HUES48 (cell line): ENCODE data around the gene RIOX2.
"Not testable (repeated sequence)": the region's sequence is repeated elsewhere in the genome, so short reads cannot be mapped to it uniquely, and the experiment has no call there.

Experiments used
- H3K27ac ChIP-seq: one replicate; pipeline ENCODE4 v1.7.0; 2013; ENCODE audit warnings: low read depth, low read length, inconsistent platforms
- H3K27me3 ChIP-seq: 2 replicates; pipeline ENCODE4 v1.6.1; 2013; ENCODE audit warnings: mild to moderate bottlenecking, low read length; ENCODE audit not compliant: control insufficient read depth, insufficient read depth
- H3K36me3 ChIP-seq: 2 replicates; pipeline ENCODE4 v1.6.1; 2013; ENCODE audit warnings: low read length; ENCODE audit not compliant: control insufficient read depth, insufficient read depth
- H3K4me1 ChIP-seq: 2 replicates; pipeline ENCODE4 v1.6.1; 2013; ENCODE audit warnings: mild to moderate bottlenecking, low read length; ENCODE audit not compliant: control insufficient read depth, insufficient read depth
- H3K4me3 ChIP-seq: 2 replicates; pipeline ENCODE4 v1.5.1; 2013; ENCODE audit warnings: mild to moderate bottlenecking, low read depth, low read length
- H3K9ac ChIP-seq: 2 replicates; pipeline ENCODE4 v1.6.1; 2013; ENCODE audit warnings: mild to moderate bottlenecking, low read depth, low read length, moderate library complexity
- H3K9me3 ChIP-seq: 2 replicates; pipeline ENCODE4 v1.6.1; 2013; ENCODE audit warnings: low read length; ENCODE audit not compliant: control insufficient read depth, insufficient read depth

The RIOX2 gene

DNA sequence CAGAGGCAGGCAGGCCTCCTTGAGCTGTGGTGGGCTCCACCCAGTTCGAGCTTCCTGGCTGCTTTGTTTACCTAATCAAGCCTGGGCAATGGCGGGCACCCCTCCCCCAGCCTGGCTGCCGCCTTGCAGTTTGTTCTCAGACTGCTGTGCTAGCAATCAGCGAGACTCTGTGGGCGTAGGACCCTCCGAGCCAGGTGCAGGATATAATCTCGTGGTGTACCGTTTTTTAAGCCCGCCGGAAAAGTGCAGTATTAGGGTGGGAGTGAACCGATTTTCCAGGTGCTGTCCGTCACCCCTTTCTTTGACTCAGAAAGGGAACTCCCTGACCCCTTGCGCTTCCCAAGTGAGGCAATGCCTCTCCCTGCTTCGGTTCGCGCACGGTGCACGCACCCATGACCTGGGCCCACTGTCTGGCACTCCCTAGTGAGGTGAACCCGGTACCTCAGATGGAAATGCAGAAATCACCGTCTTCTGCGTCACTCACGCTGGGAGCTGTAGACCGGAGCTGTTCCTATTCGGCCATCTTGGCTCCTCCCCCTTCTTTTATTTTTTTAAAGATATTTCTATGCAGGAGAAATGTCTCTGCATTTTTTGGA lies 61.9 kb downstream of the RIOX2 start:
- not testable (repeated sequence) for H3K9ac ChIP-seq, H3K27me3 ChIP-seq

DNA sequence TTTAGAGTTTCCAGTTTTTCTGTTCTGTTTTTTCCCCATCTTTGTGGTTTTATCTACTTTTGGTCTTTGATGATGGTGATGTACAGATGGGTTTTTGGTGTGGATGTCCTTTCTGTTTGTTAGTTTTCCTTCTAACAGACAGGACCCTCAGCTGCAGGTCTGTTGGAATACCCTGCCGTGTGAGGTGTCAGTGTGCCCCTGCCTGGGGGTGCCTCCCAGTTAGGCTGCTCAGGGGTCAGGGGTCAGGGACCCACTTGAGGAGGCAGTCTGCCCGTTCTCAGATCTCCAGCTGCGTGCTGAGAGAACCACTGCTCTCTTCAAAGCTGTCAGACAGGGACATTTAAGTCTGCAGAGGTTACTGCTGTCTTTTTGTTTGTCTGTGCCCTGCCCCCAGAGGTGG lies 62.4 kb downstream of the RIOX2 start:
- H3K36me3 ChIP-seq, H3K4me3 ChIP-seq, H3K27ac ChIP-seq, H3K27me3 ChIP-seq, H3K9me3 ChIP-seq, H3K4me1 ChIP-seq, H3K9ac ChIP-seq: not testable (repeated sequence)

More for the DNA sequence above, 61.9 kb downstream of the RIOX2 start:
- H3K9me3 ChIP-seq, H3K4me1 ChIP-seq, H3K4me3 ChIP-seq, H3K36me3 ChIP-seq: not testable (repeated sequence)
- H3K27ac ChIP-seq, result peak overlapping the region; percentile 26

DNA sequence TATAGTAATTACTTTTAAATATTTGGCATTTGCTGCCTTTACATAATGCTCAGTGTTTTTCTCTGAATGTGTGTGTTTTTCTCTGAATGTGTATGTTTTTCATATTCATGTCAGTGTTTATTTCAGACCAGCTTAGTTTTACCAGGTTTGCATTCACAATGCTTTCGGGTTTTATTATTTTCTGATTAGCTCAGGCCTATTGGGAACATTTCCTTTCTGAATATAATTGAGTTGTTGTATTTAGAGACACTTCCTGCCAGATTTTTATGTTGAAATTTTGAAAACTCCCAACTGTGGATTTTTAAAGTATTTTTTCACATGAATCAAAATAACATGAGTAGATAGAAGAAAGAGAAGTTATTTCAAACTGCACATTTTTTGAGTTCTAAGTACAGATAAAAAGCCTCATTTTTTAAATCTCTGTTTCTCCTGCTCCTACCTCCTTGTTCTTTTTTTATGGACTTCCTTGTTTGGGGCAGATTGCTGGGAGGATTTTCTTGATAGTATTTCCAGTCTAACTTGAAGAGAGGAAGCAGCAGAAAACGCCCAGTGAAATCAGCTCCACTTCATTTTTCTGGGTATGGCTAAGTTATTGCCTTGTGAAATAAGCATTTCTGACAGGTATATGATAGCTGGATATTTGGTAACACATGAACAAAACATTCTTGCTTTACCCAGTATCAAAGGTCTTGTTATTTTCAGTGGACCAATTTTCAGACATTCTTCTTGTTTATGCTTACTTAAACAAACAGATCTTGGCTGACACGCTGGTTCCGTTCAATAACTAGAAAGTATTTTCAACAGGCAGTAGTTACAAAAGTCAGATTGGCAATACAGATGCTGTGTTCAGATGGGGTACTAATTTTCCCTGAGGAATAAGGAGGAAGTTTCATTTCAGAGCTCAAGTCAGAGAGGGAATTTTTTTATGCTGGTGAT lies 70.7 kb downstream of the RIOX2 start:
- Histone ChIP-seq H3K9me3 (no peaks in the 10 kb centered on the region), H3K4me1 (peaks cover 10% of the 10 kb centered on the region), H3K9ac (no peak overlapping the region)

DNA sequence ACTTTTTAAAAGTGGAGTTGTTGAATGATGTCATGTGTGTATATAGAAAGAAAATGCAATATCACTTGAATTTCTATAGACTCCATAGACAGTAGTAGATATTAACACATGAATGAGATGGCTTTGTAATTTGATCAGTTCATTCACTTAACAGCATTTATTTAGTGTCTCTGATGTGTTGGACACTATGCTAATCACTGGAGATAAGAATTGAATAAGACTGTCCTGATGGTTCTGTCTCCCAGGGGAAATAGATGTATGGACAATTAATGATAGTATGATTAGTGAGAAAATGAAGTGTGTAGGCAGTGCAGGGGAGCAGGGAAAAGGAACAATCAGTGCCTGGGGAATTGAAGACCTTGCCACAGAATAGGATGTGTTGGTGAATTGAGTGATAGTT lies 72.9 kb downstream of the RIOX2 start:
- H3K4me3 ChIP-seq, result no peak overlapping the region
- H3K27ac ChIP-seq, result no peak overlapping the region
- no peaks in the 10 kb centered on the region; the same call in 1 of the 2 replicates for H3K36me3 ChIP-seq
- H3K9ac ChIP-seq, result no peak overlapping the region
- H3K4me1 ChIP-seq, result peaks cover 29% of the 10 kb centered on the region
- no peaks in the 10 kb centered on the region for H3K9me3 ChIP-seq
- H3K27me3 ChIP-seq, result no peaks in the 10 kb centered on the region

More for the DNA sequence above, 70.7 kb downstream of the RIOX2 start:
- Histone ChIP-seq H3K4me3 (no peak overlapping the region), H3K36me3 (no peaks in the 10 kb centered on the region; the same call in 1 of the 2 replicates), H3K27me3 (no peaks in the 10 kb centered on the region), H3K27ac (no peak overlapping the region)

DNA sequence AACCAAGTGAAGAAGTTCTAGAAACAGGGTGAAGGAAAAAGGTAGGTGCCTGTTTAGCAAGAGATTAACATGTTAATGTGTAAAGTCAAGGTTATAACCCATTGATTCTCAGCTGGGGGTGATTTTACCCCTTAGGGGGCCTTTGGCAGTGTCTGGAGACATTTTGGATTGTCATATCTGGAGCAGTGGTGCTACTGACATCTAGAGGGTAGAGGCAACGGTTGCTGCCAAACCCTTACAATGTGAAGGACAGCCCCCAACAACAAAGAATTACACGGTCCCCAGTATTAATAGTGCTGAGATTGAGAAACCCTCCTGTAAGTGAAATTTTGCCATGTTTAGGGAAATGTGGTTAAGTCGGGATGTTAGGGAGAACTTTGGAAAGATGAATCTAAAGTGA lies 75.7 kb downstream of the RIOX2 start:
- Histone ChIP-seq H3K27ac (peak overlapping the region; percentile 17), H3K9ac (no peak overlapping the region), H3K27me3 (no peaks in the 10 kb centered on the region), H3K36me3 (no peaks in the 10 kb centered on the region; the same call in 1 of the 2 replicates), H3K9me3 (no peaks in the 10 kb centered on the region), H3K4me3 (no peak overlapping the region), H3K4me1 (peaks cover 32% of the 10 kb centered on the region)

DNA sequence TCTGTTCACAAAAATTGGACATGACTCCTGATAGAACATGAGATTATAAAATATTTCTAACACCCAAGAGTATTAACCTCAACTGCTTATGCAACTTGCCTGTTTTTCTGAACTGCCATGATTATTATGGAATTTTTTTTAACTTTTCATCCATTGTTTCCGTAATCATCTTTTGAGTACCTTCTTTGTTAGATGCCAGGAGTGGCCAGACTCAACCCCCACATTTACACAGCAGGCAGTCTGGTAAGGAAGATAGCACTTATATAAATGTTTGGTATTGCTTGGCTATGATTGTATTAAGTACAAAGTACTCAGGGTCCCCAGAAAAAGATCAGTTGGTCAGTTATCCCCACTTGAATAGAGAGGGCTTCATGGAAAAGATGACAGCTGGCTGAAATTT lies 76.1 kb downstream of the RIOX2 start:
- peak overlapping the region; percentile 49 for H3K27ac ChIP-seq
- no peaks in the 10 kb centered on the region; the same call in 1 of the 2 replicates for H3K36me3 ChIP-seq
- H3K9ac ChIP-seq, result no peak overlapping the region
- H3K9me3 ChIP-seq, result no peaks in the 10 kb centered on the region
- no peaks in the 10 kb centered on the region for H3K27me3 ChIP-seq
- no peak overlapping the region for H3K4me3 ChIP-seq
- peaks cover 32% of the 10 kb centered on the region for H3K4me1 ChIP-seq

DNA sequence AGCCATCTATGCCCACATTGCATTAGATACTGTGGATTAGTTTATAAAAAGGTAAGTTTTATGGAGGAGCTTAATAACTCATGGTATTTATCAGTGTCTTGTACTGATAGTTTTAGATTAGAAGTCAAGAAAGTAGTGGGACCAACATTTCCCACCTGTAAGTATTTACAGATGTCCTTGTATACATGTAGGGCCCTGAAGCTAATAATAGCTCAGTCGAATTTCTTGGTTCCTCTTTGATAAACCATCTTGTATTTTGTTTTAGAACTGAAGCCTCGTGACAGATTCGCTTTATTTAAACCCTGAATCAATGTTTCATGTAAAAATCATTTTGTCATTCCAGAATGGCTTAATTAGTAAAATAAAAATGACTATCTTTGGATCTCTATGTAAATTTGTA lies 77.0 kb downstream of the RIOX2 start:
- no peaks in the 10 kb centered on the region for H3K9me3 ChIP-seq
- H3K27me3 ChIP-seq, result no peaks in the 10 kb centered on the region
- no peaks in the 10 kb centered on the region for H3K36me3 ChIP-seq
- H3K4me1 ChIP-seq, result peaks cover 32% of the 10 kb centered on the region
- H3K27ac ChIP-seq, result no peak overlapping the region
- H3K9ac ChIP-seq, result no peak overlapping the region
- no peak overlapping the region for H3K4me3 ChIP-seq

DNA sequence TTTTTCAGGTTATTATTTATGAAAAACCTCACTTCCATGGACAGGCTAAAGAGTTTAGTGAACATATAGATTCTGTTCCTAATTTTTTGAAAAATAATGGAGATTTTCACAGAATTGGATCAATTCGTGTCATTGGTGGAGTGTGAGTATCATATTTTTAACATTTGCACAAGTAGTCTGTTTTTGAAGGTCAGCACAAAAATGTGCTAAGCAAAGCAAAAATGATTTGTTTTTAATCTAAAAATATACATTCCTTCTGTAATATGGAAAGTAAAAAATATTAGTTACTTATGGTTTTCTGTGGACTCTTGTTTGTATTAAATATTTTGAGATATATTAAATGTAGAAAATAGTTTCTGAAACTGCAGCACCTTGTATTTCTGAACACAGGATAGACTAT lies 79.4 kb downstream of the RIOX2 start:
- Histone ChIP-seq H3K27ac (no peak overlapping the region), H3K36me3 (no peaks in the 10 kb centered on the region), H3K4me1 (peaks cover 29% of the 10 kb centered on the region), H3K4me3 (no peak overlapping the region), H3K9ac (no peak overlapping the region), H3K27me3 (no peaks in the 10 kb centered on the region), H3K9me3 (no peaks in the 10 kb centered on the region)
